ENCODE results near the gene ZNF92. TPM values are rescaled to one million over a fixed set of nuclear protein-coding genes. Genes with fewer than 3 reads are reported as not detected.

The ZNF92 gene
- total RNA-seq, 2 donors from 2014 or later: 26.4 to 26.5 TPM

DNA sequence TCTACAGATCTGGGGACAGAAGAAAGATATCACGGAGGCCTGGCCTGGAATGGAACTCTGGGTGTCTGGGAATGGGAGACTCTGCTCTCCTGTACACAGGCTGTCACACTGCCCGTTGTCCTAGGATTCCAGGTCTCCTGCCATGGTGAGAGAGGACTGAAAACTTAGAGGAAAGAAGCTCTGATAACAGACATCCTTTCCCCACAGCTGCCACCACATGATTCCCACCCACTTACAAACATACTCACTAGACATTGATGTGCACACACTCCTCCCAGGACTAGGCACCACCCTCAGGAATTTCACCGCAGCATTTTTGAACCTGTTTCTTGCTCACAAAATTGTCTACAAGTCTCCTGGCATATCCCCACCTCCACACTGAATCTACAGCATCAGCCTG, 5.7 kb downstream of the ZNF92 start:
- Mint-ChIP-seq H3K4me1 (peaks cover 54% of the 10 kb centered on the region), H3K36me3 (ENCODE audit: low read depth) (peaks cover 45% of the 10 kb centered on the region)

DNA sequence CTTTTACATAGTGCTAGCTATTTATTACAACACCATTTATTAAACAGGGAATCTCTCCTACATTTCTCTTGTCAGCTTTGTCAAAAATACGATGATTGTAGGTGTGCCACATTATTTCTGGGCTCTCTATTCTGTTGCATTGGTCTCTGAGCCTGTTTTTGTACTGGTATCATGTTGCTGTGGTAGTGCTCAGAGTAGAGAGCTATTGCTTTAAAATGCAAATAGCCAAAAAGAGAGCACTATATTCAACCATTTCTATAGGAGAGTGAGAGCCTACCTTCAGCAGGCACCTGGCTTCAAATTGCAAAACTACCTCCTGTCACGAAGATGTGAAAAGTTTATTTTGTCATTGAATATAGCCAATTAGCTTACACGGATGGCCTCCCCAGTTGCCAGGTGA, 8.1 kb downstream of the ZNF92 start:
- Histone ChIP-seq H3K27me3 (ENCODE audit: control insufficient read depth, insufficient read depth, low read length, poor library complexity, severe bottlenecking) (no peaks in the 10 kb centered on the region), H3K36me3 (ENCODE audit: control insufficient read depth, insufficient read depth, low read length) (peaks cover 34% of the 10 kb centered on the region), H3K4me1 (ENCODE audit: control insufficient read depth, insufficient read depth, low read length) (peaks cover 24% of the 10 kb centered on the region), H3K27ac (ENCODE audit: low read depth, low read length) (no peak overlapping the region), H3K4me3 (ENCODE audit: low read length) (no peak overlapping the region), H3K9ac (ENCODE audit: extremely low read depth, low read length, poor library complexity, severe bottlenecking) (no peak overlapping the region), H3K9me3 (ENCODE audit: control insufficient read depth, low read length) (no peaks in the 10 kb centered on the region)
- H3K27me3 Mint-ChIP-seq (ENCODE audit: insufficient read depth): no peaks in the 10 kb centered on the region
- H3K9me3 Mint-ChIP-seq: no peaks in the 10 kb centered on the region
- peaks cover 40% of the 10 kb centered on the region for H3K36me3 Mint-ChIP-seq (ENCODE audit: low read depth)
- peaks cover 57% of the 10 kb centered on the region for H3K4me1 Mint-ChIP-seq
- H3K4me3 Mint-ChIP-seq: no peak overlapping the region
- H3K27ac Mint-ChIP-seq: no peak overlapping the region
- TF ChIP-seq, protein P1, sequence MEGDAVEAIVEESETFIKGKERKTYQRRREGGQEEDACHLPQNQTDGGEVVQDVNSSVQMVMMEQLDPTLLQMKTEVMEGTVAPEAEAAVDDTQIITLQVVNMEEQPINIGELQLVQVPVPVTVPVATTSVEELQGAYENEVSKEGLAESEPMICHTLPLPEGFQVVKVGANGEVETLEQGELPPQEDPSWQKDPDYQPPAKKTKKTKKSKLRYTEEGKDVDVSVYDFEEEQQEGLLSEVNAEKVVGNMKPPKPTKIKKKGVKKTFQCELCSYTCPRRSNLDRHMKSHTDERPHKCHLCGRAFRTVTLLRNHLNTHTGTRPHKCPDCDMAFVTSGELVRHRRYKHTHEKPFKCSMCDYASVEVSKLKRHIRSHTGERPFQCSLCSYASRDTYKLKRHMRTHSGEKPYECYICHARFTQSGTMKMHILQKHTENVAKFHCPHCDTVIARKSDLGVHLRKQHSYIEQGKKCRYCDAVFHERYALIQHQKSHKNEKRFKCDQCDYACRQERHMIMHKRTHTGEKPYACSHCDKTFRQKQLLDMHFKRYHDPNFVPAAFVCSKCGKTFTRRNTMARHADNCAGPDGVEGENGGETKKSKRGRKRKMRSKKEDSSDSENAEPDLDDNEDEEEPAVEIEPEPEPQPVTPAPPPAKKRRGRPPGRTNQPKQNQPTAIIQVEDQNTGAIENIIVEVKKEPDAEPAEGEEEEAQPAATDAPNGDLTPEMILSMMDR (conservative IDR thresholded peaks at IDR 0.05): no peak
- 83 to 88% methylated on average over 2 to 3 of the region's 3 CpGs for whole genome bisulfite sequencing, 2 experiments (ENCODE audit: insufficient coverage in 1 of 2, insufficient read length in 1 of 2)
- no peak for DNase-seq

More for the DNA sequence above, 5.7 kb downstream of the ZNF92 start:
- 92 to 100% methylated on average over 2 to 3 of the region's 3 CpGs for WGBS, 2 experiments (ENCODE audit: insufficient coverage in 1 of 2, insufficient read length in 1 of 2)
- no peak for DNase-seq
- Histone ChIP-seq H3K4me1 (ENCODE audit: control insufficient read depth, insufficient read depth, low read length) (peaks cover 13% of the 10 kb centered on the region), H3K9ac (ENCODE audit: extremely low read depth, low read length, poor library complexity, severe bottlenecking) (no peak overlapping the region), H3K27me3 (ENCODE audit: control insufficient read depth, insufficient read depth, low read length, poor library complexity, severe bottlenecking) (no peaks in the 10 kb centered on the region), H3K9me3 (ENCODE audit: control insufficient read depth, low read length) (no peaks in the 10 kb centered on the region), H3K36me3 (ENCODE audit: control insufficient read depth, insufficient read depth, low read length) (peaks cover 44% of the 10 kb centered on the region), H3K4me3 (ENCODE audit: low read length) (no peak overlapping the region), H3K27ac (ENCODE audit: low read depth, low read length) (no peak overlapping the region)
- Mint-ChIP-seq H3K27me3 (ENCODE audit: insufficient read depth) (no peaks in the 10 kb centered on the region), H3K27ac (peak overlapping the region; percentile 5), H3K4me3 (no peak overlapping the region), H3K9me3 (no peaks in the 10 kb centered on the region)
- TF ChIP-seq, protein P1 (conservative IDR thresholded peaks at IDR 0.05): no peak

DNA sequence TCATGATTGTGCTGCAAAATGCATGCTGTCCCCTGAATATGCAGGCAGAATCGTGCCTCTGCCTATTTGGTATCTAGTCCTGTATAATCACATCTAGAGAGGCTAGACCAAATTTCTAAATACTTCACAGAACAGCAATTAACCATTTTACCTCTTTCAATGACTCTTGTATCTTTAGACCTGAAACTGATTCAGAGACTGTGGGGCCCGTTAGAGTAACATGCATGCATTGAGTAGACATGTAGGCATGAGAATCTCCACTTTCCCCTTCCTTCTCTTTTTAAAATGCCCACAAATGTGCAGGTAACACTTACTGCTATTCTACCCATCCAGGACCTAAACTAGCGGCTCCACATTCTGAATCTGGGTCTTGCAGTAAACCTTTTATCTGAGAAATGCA, 8.8 kb downstream of the ZNF92 start:
- H3K4me3 Mint-ChIP-seq: no peak overlapping the region
- H3K27ac Mint-ChIP-seq: peak overlapping the region; percentile 53
- no peaks in the 10 kb centered on the region for H3K9me3 Mint-ChIP-seq
- H3K36me3 Mint-ChIP-seq (ENCODE audit: low read depth): peaks cover 37% of the 10 kb centered on the region
- H3K27me3 ChIP-seq (ENCODE audit: control insufficient read depth, insufficient read depth, low read length, poor library complexity, severe bottlenecking): no peaks in the 10 kb centered on the region
- peaks cover 33% of the 10 kb centered on the region for H3K36me3 ChIP-seq (ENCODE audit: control insufficient read depth, insufficient read depth, low read length)
- no peak overlapping the region for H3K27ac ChIP-seq (ENCODE audit: low read depth, low read length)
- H3K9ac ChIP-seq (ENCODE audit: extremely low read depth, low read length, poor library complexity, severe bottlenecking): no peak overlapping the region
- no peak overlapping the region for H3K4me3 ChIP-seq (ENCODE audit: low read length)
- WGBS, 2 experiments (ENCODE audit: insufficient coverage in 1 of 2, insufficient read length in 1 of 2): 90 to 91% methylated on average over 3 of the region's 3 CpGs
- H3K27me3 Mint-ChIP-seq (ENCODE audit: insufficient read depth): no peaks in the 10 kb centered on the region
- TF ChIP-seq, protein P1 (conservative IDR thresholded peaks at IDR 0.05): no peak
- H3K4me1 Mint-ChIP-seq: peaks cover 53% of the 10 kb centered on the region
- no peaks in the 10 kb centered on the region for H3K9me3 ChIP-seq (ENCODE audit: control insufficient read depth, low read length)
- DNase-seq: no peak
- peaks cover 24% of the 10 kb centered on the region for H3K4me1 ChIP-seq (ENCODE audit: control insufficient read depth, insufficient read depth, low read length)

Measured in endodermal cell (in vitro differentiated cells).